Liver (tissue), 3 donors: ENCODE measurements around the gene RGS7.

Experiments used
- CTCF ChIP-seq: fragments of 150-350 bp; IDR thresholded peaks from 2 replicates; pipeline ENCODE4 v1.5.1; 2017; ENCODE audit warnings: improper control_type of control experiment, low read depth, low read length; ENCODE audit not compliant: missing input control
- EGR1 ChIP-seq, 2 donors: IDR thresholded peaks; 2 replicates each; pipeline ENCODE4 v1.6.1; 2016 to 2018; ENCODE audit warnings: antibody characterized with exemption in 2 of 2, low read depth in 2 of 2
- HNF4G ChIP-seq: IDR thresholded peaks from 2 replicates; pipeline ENCODE4 v1.6.1; 2016; ENCODE audit warnings: antibody characterized with exemption
- JUND ChIP-seq, 2 donors: IDR thresholded peaks; 2 replicates each; pipeline ENCODE4 v1.6.1; 2016; ENCODE audit warnings: antibody characterized with exemption in 2 of 2
- MAX ChIP-seq: IDR thresholded peaks from 2 replicates; pipeline ENCODE4 v1.6.1; 2016; ENCODE audit warnings: antibody characterized with exemption
- REST ChIP-seq: IDR thresholded peaks from 2 replicates; pipeline ENCODE4 v1.6.1; 2016; ENCODE audit warnings: antibody characterized with exemption, mild to moderate bottlenecking
- SP1 ChIP-seq: IDR thresholded peaks from 2 replicates; pipeline ENCODE4 v1.6.1; 2018; ENCODE audit warnings: antibody characterized with exemption, mild to moderate bottlenecking
- donor health status: healthy.
- donor health status: healthy.

DNA sequence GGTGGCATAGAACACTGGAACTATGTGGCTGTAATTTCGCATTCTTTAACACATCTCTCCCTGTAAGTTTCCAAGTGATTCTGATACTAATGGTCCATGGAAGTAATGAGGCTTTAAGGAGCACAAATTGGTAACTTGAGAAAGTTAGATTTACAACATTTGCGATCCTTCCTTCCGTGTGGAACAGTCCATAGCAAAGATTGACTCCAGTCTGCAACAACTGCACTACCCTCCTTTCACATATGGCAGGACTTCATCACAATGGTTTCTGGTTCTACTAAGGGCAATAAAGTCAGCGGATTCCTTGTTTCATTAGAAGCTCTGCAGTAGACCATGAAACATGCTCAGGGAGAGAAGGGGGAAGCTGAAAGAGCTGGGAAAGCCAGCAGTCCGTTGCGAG is 261.2 kb downstream of the RGS7 start:
- no peak for TF ChIP-seq CTCF
- no peak for TF ChIP-seq MAX
- no peak for TF ChIP-seq SP1
- TF ChIP-seq REST: no peak
- no peak for TF ChIP-seq JUND (IDR thresholded peaks at IDR 0.05)
- no peak for TF ChIP-seq HNF4G
- TF ChIP-seq EGR1 (IDR thresholded peaks at IDR 0.05; ENCODE audit: low read depth in 2 of 2): no peak
